ENCODE data around the gene DLG5.

DNA sequence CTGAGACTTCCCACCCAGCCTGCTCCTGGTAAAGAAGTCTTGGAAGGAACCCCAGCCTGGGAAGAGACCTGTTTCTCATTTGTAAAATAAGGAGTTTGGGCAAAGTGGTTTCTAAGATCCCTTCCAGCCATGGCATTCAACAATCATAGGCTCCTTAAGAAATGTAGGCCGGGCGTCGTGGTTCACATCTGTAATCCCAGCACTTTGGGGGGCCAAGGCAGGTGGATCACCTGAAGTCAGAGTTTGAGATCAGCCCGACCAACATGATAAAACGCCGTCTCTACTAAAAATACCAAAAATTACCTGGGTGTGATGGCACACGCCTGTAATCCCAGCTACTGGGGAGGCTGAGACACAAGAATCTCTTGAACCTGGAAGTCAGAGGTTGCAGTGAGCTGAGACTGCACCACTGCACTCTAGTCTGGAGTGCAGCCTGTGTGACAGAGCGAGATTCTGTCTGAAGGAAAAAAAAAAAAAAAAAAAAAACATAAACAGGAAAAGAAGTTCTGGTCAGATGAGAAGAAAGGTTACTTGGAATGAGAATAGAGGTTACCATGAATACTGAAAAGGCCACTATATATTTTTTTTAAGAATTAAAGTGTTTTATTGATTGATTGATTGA, 15.9 kb downstream of the DLG5 start:
- TF ChIP-seq POLR2A (IDR thresholded peaks at IDR 0.05), result no peak
- TF ChIP-seq, protein P1, sequence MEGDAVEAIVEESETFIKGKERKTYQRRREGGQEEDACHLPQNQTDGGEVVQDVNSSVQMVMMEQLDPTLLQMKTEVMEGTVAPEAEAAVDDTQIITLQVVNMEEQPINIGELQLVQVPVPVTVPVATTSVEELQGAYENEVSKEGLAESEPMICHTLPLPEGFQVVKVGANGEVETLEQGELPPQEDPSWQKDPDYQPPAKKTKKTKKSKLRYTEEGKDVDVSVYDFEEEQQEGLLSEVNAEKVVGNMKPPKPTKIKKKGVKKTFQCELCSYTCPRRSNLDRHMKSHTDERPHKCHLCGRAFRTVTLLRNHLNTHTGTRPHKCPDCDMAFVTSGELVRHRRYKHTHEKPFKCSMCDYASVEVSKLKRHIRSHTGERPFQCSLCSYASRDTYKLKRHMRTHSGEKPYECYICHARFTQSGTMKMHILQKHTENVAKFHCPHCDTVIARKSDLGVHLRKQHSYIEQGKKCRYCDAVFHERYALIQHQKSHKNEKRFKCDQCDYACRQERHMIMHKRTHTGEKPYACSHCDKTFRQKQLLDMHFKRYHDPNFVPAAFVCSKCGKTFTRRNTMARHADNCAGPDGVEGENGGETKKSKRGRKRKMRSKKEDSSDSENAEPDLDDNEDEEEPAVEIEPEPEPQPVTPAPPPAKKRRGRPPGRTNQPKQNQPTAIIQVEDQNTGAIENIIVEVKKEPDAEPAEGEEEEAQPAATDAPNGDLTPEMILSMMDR (IDR thresholded peaks at IDR 0.05), result no peak

Measured in Peyer's patch (tissue), 4 donors.